Activated CD8-positive, alpha-beta memory T cell treated with anti-CD3 and anti-CD28 coated beads for 1 hour (primary cell): ENCODE measurements around the gene PCDH8.

ENCODE experiments used
- DNase-seq, 2 donors: peaks; one replicate each; pipeline ENCODE4 v3.0.0-alpha.2; 2020; ENCODE audit warnings: low read depth in 1 of 2; ENCODE audit errors: extremely low read depth in 1 of 2

PCDH8 gene

DNA sequence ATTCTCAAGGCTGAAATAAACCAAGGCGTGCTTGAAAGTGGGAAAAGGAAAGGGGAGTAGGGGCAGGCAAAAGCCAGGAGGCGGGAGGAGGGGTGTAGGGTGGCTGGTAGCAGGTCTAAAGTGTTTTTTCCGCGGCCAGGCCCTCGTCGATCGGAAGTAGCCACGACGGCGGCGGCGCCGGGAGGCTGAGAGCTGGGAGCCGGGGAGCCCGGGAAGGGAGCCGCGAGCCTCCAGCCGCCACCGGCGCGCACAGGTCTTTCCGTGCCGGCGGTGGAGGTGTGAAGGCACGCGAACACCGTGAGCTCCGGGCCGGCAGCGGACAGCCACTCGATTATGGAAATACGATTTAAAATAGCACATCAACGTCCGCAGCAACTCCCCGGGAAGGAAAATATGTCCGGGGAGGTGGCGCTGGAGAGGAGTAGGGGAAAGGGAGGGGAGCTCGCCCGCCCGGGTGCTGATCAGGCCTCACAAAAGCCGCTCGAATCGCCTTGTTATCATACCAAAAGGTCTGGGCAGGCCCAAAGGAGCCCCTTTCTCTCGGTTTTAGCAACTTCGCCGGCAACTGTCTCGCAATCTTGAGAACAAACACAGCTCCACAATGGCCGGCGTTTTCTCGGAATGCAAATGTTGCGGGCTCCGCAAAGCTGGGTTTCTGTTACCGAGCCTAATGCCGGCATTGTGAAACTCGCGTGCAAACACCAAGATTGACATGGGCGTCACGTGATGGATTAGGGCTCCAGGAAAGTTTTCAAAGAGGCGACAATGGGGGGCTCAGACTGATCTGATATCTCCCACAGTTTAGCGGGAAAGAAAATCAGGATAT, 2.9 kb upstream of the PCDH8 start:
- no peak for DNase-seq

DNA sequence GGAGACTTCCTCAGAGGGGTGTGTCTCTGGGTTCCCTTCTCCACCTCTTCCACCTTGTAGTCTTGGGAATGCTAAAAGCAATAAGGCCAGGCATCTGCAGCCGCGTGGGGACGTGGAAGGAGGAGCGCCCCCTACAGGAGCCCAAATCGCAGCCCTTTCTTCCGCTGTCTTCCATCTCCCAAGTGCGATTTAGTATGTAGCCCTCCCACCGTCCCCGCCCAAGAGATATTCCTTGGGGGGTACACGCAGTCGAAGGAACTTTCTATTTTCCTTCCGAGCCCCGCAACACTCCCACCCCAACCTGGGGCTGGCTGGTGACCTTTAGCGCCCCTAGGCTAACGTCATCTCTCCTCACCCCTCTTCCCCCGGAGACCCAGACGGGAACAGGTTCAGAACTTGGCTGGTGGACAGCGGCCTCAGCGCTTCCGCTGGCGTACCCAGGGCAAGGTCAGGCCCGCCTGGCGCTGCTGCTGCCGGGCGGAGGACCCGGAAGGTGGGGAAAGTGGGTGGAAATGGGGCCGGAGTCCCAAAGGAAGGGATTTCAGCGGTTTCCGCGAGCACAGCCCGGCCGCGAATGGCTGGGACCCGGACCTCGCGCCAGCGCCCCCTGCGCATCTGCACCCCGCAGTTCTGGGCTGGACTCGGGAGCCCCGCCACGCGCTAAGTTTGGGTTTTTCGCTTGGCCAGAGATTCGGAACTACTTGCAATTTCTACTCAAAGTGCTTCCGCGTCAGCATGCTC, 2.1 kb upstream of the PCDH8 start:
- DNase-seq, result no peak

DNA sequence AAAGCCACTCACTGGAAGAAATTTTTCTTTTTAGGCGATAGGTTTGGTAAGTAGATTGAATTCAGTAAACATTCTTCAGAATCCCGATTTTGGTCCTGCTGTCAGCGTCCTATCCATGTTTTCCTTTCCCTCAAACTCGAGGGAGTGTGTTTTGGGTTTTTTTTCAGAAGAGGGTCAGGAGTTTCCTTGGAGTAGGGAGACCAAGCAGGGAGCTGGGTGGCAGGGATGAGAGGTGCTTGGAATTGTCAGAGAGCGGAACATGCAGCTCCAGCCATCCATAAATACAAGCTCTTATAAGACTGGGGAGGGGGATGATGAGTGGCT, 1.6 kb upstream of the PCDH8 start:
- DNase-seq, result no peak

DNA sequence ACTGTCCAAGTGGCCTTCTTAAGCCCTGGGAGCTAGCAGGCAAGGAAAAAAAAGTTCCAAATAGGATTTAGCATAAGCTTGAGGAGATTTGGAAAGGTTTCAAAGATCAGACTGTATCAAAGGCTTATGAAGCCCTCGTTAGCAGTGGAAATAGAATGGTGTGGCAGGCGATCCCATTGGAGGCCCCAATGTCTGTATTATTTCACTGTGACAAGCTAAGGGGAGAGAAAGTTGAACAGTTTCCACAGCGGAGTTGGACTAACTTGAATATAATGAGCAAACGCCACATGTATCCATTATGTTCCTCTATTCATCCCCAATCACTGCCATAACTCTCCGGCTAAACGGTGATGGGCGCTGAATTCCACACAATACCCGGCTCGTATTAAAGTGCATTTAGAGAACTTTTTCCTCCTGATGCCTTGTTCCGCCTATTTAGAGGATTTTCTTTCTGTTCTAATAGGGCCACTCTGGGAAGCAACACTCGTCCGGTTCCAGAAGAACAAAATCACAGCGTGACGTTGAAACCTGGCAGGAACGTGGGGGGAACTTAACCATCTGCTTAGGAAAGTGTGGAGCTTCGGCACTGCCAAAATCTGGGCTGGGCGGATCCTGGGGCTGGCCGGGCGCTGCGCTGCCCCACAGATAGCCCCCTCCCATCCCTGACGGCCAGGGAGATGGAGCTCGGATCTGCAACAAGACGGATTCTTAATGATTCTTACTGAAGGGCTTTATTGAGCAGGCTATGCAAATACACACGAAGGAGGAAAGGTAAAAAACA, 1.0 kb upstream of the PCDH8 start:
- DNase-seq, result no peak

DNA sequence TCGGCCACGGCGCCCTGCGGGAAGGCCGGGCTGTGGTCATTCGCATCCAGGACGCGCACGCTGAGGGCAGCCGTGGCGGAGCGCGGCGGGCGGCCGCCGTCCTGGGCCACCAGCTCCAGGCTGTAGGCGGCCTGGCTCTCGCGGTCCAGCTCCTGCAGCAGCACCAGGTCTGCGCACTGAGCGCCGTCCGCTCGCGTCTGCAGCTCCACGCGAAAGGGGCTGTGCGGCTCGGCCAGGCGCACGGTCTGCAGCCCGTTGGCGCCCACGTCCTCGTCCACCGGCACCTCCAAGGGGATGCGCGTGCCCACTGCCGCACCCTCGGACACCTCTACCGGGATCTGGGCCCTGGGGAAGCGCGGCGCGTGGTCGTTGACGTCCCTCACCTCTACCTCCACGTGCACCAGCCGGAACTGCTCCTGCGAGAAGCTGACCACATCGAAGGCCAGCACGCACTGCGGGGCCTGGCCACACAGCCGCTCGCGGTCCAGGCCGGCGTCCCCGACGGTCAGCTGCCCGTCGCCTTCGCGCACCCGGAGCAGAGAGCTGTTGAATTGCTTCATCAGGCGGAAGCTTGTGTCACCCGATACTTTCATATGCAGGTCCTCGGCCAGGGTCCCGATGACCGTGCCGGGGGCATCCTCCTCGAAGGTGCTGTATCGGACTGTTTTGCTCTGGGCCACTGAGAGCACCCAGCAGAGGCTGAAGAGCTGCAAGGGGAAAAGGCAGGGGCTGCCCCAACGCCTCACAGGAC, 583 bp downstream of the PCDH8 start:
- no peak for DNase-seq

DNA sequence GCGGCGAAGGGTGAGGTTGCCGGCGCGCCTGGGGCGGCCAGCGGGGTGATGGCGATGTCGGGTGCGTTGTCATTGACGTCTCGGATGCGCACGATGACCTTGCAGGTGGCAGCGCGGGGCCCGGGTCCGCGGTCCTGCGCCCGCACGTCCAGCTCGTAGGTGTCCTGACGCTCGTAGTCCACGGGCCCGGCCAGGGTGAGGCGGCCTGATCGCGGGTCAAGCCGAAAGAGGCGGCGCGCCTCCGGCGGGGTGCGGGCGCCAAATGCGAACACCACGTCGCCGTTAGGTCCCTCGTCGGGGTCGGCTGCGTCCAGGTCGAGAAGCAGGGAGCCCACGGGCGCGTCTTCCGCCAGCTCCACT, 1.1 kb downstream of the PCDH8 start:
- DNase-seq, result no peak

DNA sequence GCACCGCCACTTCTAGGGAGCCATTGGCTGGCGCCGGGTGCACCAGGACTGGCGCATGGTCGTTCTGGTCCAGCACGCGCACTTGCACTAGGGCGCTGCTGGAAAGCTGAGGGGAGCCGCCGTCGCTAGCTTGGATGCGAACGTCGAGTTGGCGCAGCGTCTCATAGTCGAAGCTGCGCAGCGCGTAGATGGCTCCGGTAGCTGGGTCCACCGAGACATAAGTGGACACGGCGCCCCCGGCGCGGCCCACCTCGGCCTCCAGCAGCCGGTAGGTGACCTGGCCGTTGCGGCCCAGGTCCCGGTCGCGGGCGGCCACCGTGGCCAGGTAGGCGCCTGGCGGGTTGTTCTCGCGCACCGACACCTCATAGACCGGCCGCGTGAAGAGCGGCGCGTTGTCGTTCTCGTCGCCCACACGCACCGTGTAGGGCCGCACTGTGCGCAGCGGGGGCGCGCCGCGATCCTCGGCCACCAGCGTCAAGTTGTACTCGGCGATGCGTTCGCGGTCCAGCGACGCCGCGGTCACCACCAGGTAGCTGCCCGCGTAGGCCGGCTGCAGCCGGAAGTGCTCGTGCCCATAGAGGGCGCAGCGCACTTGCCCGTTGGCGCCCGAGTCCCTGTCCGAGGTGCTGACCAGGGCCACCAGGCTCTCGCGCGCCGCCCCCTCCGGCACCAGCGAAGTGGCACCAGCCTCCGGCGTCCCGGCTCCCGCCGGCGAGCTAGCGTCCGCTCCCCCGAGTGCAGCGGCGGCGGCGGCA, 1.7 kb downstream of the PCDH8 start:
- DNase-seq, result no peak

DNA sequence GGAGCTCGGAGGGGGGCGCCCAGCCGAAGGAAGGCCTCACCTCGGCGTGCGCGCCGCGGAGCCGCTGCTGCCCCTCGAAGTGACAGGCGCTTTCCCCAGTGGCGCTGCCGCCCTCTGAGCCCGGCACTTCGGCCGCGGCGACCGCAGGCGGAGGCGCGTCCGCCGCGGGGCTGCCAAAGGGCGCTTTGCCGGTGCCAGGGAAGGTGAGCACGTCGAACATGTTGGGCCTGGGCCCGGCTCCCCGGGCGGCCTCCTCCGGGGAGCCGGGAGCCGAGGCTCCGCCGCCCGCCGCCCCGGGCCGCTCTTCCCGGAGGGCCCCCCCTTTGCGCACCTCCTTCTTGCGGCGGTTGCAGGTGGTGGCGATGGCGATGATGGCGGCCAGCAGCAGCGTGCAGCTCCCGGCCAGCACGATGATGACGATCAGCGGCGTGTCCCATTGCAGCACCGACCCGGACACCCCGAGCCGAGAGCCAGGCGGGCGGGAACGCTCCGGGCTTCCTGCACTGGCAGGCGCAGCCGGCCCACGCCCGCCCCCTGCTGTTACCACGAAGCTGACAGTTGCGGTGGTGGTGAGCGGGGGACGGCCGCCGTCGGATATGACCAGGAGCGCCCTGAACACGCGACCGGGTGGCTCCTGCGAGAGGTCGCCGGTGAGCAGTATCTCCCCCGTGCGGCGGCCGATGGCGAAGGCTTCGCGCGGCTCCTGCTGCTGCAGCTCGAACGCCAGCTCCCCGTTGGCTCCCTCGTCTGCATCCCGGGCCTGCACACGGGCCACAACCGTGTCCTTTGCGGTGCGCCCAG, 2.5 kb downstream of the PCDH8 start:
- no peak for DNase-seq

DNA sequence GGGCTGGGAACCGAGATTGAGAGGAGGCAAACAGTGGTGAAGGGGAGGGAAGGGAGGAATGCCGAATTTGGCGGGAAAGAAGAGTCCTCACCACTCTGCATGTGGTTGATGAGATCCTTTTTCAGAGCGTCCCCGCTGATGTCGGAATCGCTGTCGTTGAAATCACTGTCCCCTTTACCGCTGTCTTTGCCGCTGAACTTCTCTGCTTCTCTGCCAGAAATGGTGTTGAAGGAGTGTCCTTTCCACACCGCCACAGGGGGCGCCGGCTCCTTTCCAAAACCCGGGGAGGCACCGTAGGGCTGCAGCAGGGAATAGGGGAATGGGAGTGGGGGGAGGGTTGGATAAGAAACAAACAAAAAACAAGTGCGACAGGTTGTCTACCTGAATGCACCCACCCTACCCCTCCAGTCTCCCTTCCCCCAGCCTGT, 3.1 kb downstream of the PCDH8 start:
- no peak for DNase-seq

DNA sequence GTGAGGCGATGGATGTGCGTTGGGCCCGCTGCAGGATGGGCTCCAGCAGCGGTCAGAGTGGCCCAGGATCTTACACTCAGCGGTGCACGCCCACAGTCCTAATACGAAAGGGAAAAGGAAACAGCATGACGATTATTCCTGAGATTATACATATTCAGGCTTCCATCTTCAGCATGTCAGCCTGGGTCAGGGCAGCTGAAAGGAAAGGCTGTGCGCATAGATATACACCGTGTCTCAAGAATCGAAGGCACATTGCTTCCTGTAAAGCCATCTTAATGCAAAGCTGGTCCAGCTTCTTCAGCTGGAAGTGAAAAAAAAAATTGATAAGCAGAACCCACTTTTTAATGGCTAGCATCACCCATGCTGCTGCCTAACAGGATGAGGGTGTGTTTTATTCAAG, 3.6 kb downstream of the PCDH8 start:
- DNase-seq, result no peak

DNA sequence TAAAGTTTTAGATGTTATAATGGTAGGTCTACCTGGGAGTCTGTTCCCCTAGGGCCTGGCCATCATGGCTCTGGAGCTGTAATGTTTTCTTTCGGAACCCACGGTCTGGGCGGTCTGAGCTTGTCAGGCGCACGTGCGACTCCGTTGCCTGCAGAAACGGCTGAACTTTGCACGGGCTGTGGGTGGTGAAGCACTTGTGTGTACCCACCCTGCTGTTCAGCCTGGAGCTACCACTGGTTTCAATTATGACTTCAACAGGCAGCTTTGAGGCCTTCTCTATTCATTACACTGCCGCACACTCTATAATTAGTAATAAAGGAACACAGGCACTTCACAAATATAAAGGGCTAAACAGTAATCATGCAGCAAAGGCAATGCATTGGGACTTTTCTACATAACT, 6.0 kb downstream of the PCDH8 start:
- no peak for DNase-seq

DNA sequence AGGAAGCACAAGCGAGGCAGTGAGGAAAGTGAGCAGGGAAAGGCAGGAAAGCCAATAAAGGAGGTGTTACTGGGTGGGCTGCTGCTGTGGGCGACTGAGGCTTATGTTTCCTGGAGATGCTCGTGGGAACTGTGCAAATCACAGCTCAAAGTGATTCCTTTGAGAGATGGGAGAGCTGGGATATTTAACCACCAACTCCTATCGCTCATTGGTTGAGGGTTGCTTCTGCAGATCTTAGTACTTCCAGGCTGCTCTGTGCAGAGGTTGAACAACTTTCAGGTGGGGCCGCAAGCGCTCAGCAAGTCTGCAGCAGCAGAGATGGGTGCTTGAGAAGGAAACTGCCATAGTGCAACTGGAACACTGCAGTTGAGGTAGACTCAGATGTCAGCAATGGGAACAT, 8.4 kb downstream of the PCDH8 start:
- DNase-seq, result no peak

DNA sequence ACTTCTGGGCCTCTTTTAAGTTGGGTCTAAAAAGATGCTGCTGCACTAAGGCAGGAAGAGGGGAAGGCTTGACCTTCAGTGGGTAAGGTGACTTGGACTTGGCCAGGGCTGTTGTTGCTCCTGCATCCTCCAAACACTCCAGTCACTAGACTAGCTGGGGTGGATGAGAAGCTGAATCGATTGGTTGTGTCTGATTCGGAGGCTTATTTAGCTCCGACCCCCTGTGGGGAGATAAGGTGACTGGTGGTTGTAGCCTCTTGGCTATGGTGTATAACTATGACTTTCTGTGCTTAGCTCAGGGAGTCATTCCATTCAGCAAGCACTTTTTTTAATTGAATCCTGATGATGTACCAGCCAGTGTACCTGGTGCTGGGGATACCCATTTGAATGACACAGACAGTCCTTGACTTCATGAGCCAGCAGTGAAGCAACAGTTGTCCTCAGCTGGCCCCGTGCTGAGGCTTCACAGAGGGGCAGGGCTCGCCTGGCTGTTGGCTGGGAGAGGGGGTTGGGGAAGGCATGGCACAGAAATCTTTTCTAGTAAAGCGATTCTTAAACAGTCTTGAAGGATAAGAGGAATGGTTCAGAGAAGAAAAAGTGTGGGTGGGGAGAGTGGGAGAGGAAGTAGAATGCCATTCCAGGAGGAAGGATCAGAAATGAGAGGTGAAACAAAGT, 9.9 kb downstream of the PCDH8 start:
- DNase-seq, result no peak

DNA sequence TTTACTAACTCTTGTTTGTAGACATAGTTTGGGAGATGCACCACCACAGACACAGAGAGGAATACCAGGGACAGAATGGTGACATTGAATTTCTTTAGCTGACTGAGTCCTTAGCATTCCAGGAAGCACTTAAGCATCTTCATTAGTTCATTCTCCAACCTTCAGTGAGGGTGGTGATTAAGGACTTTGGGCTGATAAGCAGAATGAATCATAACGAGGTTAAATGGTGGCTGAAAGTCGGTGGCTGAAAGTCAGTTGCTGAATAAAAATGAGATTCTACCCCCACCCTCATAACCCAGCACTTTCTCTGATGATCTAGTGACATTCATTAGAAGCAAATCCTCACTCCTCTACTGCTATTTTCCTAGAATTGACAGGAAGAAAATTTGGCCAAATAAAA, 10.6 kb downstream of the PCDH8 start:
- no peak for DNase-seq

DNA sequence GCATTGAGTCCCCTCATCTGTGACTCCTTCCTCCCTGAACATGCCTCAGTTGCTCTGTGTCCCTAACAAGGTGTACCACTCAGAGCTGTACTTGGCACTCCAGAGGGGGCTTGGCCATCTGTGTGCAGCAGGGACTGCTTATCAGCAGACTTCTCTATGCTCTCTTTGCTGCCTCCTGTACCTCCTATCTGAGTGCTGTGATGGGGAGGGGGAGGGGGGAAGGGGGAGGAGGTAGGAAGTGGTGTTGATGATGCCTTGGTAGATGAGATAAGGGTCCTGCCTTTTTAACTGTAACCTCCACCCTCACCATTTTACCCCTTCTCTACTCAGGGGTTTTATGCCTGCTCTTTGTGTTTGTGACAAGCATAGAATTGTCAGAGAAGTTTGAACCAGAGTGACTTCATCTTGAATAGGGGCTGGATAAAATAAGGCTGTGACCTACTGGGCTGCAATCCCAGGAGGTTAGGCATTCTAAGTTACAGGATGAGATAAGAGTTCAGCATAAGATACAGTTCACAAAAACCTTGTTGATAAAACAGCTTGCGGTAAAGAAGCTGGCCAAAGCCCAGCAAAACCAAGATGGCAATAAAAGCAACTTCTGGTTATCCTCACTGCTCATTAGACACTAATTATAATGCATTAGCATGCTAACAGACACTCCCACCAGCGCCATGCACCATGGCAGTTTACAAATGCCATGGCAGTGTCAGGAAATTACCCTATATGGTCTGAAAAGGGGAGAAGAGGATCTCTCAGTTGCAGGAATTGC, 13.2 kb downstream of the PCDH8 start:
- no peak for DNase-seq

DNA sequence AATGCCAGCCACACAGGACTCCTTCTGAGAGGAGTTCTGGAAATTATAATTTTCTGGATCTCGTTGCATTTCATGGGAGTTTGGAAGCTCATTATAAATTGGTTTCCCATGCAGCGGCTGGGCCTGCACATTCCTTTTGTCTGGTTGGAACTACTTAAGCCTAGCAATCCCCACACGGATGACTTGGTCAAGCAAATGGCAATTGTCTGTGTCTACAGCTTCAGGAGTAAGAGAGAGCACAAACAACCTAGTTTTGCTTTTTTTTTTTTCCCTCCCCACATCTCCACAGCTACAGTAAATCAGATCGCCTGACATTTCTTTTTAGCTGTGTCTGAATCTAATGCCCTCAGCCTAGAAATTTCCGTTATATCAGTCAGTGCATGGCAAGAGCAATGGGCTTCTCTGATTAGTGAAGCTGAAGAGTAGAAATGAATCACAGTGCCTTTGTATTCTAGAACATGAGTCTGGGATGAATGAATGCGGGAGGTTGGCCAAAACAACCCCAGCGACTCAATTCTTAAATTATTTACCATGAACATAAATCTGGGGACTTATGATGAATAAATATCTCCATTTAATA, 15.1 kb downstream of the PCDH8 start:
- DNase-seq, result no peak

DNA sequence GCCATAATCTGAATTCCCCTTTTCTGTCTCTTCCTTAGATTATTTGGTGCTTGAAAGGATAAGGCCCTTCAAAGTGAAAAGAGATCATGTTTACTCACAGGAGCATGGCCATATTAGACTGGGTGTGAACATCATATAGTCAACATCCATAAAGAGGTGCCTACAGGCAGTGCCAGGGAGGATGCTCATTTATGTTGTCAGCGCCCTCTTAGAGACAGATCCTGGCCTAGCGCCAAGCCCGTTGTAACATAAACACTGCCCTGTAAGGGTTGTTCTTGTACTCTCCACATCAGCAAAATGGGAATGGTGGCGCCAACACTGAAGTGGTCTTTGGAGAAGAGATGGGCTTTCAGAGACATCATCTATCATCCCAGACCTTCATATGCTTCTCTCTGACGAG, 16.1 kb downstream of the PCDH8 start:
- DNase-seq, result no peak

DNA sequence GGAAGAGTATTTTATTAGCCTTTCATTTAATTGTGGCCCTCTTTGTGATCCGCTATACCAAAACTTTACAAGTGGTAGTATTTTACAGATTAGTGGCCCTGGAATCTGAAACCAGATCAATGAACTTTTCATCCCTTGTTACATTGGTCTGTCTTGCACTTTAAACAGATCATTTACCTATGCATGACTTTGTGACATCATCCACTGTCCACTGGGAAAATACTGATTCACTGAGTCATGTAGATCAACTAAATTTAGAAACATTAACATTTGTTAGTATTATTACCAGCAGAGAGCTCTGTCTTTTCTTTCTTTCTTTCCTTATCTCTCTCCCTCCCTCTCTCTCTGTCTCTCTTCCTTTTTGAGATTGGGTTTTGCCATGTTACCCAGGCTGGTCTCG, 17.5 kb downstream of the PCDH8 start:
- DNase-seq, result no peak
